ES-I3 (cell line): ENCODE data around the gene RNF213.

Experiments used
- H3K36me3 ChIP-seq: 2 replicates; pipeline ENCODE4 v1.6.1; 2013; ENCODE audit warnings: mild to moderate bottlenecking, low read length, control low read depth, moderate library complexity; ENCODE audit not compliant: insufficient read depth
- H3K4me1 ChIP-seq: 2 replicates; pipeline ENCODE4 v1.6.1; 2013; ENCODE audit warnings: mild to moderate bottlenecking, control low read depth, low read length; ENCODE audit not compliant: insufficient read depth
- H3K9ac ChIP-seq: 2 replicates; pipeline ENCODE4 v1.6.1; 2013; ENCODE audit warnings: low read depth, mild to moderate bottlenecking, low read length, moderate library complexity
- H3K9me3 ChIP-seq: 2 replicates; pipeline ENCODE4 v1.6.1; 2013; ENCODE audit warnings: mild to moderate bottlenecking, low read length, moderate library complexity; ENCODE audit not compliant: control insufficient read depth, insufficient read depth

RNF213 gene

GRCh38 chr17:80352216-80352895, 91.7 kb downstream of the RNF213 start:
- no peak overlapping the region for H3K9ac ChIP-seq
- no peaks in the 10 kb centered on the region for H3K4me1 ChIP-seq
- H3K36me3 ChIP-seq: peaks cover 28% of the 10 kb centered on the region
- no peaks in the 10 kb centered on the region for H3K9me3 ChIP-seq

DNA sequence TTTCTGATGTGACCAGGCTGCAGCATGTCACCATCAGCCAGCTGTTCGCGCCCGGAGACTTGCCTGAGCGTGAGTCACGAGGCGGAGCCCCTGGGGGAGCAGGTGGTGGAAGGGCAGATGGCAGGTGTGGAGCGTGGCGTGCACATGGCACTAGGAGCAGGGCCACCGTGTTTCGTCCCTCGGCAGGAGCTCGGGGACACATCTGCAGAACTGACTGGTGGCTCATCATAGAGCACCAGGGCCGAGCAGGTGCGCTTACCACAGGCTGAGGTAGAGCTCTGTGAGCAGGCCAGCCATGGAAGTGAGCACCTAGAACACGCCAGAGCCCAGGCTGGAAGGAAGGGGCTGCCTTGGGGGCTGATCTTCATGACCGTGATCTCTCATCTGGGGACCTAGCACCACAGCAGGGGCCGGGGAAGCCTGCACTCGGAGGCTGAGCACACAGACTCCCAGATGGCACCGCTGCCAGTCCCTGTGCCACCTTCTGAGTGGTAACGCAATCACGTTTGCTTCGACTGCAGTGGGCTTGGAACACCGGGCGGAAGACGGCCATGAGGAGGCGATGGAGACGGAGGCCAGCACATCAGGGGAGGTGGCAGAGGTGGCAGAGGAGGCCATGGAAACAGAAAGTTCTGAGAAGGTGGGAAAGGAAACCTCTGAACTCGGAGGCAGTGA, 92.5 kb downstream of the RNF213 start:
- H3K4me1 ChIP-seq: no peaks in the 10 kb centered on the region
- no peaks in the 10 kb centered on the region for H3K9me3 ChIP-seq
- H3K9ac ChIP-seq: no peak overlapping the region
- H3K36me3 ChIP-seq: peaks cover 24% of the 10 kb centered on the region

DNA sequence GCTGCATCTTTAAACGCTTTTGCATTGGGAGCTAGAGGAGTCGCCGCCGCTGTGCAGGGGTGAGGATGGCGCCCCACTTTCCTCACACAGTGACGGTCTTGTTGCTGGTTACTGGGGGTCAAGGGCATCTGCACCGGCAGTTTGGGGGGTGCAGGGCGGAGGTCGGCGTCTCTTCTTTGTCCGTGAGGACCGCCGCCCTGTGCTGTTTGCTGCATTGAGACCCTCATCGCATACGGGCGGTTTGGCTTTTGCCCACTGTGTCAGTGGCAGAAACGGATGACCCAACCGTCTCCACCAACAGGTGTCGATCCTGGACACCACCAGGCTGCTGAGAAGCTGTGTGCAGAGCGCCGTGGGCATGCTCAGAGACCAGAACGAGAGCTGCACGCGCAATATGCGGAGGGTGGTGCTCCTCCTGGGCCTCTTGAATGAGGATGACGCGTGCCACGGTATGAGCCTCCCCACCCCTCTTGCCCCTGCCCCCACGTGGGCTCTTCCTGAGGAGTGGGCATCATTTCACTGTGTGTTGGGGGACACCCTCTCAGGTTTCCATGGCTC, 93.1 kb downstream of the RNF213 start:
- Histone ChIP-seq H3K36me3 (peaks cover 23% of the 10 kb centered on the region), H3K9ac (no peak overlapping the region), H3K9me3 (no peaks in the 10 kb centered on the region), H3K4me1 (no peaks in the 10 kb centered on the region)

GRCh38 chr17:80354336-80354735, 93.7 kb downstream of the RNF213 start:
- Histone ChIP-seq H3K4me1 (no peaks in the 10 kb centered on the region), H3K36me3 (peaks cover 23% of the 10 kb centered on the region), H3K9me3 (no peaks in the 10 kb centered on the region), H3K9ac (no peak overlapping the region)

GRCh38 chr17:80356231-80356856, 95.7 kb downstream of the RNF213 start:
- Histone ChIP-seq H3K4me1 (no peaks in the 10 kb centered on the region), H3K9ac (no peak overlapping the region), H3K9me3 (no peaks in the 10 kb centered on the region), H3K36me3 (peaks cover 32% of the 10 kb centered on the region)

GRCh38 chr17:80358131-80358530, 97.5 kb downstream of the RNF213 start:
- Histone ChIP-seq H3K36me3 (peaks cover 32% of the 10 kb centered on the region), H3K9ac (no peak overlapping the region), H3K4me1 (no peaks in the 10 kb centered on the region), H3K9me3 (no peaks in the 10 kb centered on the region)

DNA sequence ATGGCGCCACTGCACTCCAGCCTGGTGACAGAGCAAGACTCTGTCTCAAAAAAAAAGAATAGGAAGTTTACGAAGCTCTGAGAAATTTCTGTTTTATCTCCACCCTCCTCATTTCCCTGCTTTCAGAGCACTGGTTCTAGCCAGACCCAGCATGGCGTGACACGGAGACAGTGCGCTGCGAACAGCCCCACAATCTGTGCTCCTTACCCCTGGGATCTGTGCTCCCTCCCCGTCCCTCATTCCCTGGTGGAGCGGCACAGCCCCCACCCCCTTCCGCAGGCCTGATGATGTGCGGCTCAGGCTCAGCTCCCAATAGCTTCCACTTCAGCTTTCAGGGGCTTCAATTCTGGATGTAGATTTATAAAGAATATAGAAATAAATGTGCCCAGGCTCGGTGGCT, 98.2 kb downstream of the RNF213 start:
- Histone ChIP-seq H3K9ac (no peak overlapping the region), H3K4me1 (no peaks in the 10 kb centered on the region), H3K36me3 (peaks cover 32% of the 10 kb centered on the region), H3K9me3 (no peaks in the 10 kb centered on the region)

- Histone ChIP-seq H3K9me3 (no peaks in the 10 kb centered on the region), H3K4me1 (no peaks in the 10 kb centered on the region), H3K36me3 (peaks cover 28% of the 10 kb centered on the region), H3K9ac (no peak overlapping the region)
Measured at GRCh38 chr17:80359422-80360110, 98.9 kb downstream of the RNF213 start.

DNA sequence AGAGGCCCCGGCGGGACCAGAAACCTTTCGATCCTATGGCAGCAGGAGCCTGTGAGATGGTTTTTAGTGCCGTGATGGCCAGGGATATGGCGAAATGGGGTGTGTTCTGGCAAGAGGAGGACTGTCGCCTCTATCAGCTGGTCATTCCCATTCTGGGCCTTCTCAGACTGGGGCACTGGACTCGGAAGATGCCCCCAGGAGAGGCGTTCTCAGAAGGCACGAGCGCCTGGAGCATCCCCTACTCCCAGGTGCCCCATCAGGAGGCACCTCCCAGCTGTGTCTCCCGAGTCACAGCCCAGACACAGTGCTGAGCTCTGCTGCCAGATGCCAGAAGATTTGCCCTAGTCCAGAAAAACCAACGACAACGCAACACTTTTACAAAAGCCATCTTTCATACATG, 99.7 kb downstream of the RNF213 start:
- Histone ChIP-seq H3K9ac (no peak overlapping the region), H3K36me3 (peaks cover 24% of the 10 kb centered on the region), H3K4me1 (no peaks in the 10 kb centered on the region), H3K9me3 (no peaks in the 10 kb centered on the region)

DNA sequence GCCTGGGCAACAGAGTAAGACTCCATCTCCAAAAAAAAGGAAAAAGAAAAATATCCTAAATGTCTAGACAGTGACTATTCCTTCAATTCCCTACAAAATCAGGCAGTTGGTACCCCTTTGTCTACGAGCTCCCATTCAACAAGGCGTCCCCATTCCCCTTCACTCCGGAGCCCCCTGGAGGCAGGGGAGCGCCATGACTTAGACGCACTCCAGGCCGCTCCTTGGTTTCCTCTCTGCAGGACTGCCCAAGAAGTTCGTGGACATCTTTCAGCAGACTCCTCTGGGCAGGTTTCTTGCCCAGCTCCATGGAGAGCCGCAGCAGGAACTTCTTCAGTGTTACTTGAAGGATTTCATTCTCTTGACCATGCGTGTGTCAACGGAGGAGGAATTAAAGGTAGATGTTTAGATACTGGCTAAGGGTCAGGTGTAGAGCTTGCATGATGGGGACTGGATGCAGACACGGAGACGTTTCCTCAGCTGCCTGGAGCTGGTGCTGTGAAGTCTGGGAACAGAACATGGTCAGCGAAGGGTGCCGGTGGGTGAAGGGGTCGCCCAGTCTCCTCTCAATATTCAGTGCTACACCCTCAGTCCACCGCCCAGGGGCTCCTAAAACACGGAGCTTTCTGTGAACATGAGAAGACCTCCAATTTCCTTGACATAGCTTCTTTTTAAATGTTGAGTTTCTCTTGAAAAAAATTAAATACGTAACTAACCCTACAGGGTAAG, 101.0 kb downstream of the RNF213 start:
- H3K4me1 ChIP-seq: no peaks in the 10 kb centered on the region
- no peak overlapping the region for H3K9ac ChIP-seq
- H3K9me3 ChIP-seq: no peaks in the 10 kb centered on the region
- peaks cover 33% of the 10 kb centered on the region for H3K36me3 ChIP-seq

DNA sequence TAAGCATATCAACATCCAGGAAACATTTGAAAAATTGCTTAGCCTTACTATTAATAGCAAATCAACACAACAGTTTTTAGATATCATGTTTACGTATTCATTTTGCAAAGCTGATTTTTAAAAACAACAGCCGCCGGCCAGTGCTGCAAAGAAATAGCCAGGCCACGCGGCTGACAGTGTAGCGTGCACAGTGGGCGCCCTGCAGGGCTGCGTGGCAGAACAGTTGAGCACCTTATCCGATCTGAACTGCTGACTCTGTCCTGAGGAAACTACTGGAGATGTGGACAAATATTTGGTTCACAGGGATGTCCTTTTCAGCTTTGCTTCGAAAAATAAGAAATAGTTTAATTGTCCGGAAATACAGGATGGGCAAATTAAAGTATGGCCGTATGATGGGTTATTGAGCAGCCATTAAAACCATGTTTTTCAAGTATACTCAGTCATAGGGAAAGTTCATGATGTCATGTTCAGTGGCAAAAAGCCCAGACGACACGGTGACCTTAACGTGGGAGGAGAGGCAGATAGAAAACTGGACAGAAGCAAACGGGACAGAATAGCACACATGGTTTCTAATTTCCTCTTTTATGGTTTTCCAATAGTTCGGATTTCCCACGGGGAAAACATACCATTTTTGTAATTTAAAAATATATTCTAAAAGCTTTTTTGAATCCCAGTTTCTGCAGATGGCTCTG, 101.9 kb downstream of the RNF213 start:
- H3K36me3 ChIP-seq: peaks cover 33% of the 10 kb centered on the region
- H3K9me3 ChIP-seq: no peaks in the 10 kb centered on the region

GRCh38 chr17:80363120-80363515, 102.5 kb downstream of the RNF213 start:
- Histone ChIP-seq H3K9ac (no peak overlapping the region), H3K4me1 (no peaks in the 10 kb centered on the region), H3K9me3 (no peaks in the 10 kb centered on the region), H3K36me3 (peaks cover 34% of the 10 kb centered on the region)

More for the DNA sequence above, 101.9 kb downstream of the RNF213 start:
- Histone ChIP-seq H3K9ac (no peak overlapping the region), H3K4me1 (no peaks in the 10 kb centered on the region)

DNA sequence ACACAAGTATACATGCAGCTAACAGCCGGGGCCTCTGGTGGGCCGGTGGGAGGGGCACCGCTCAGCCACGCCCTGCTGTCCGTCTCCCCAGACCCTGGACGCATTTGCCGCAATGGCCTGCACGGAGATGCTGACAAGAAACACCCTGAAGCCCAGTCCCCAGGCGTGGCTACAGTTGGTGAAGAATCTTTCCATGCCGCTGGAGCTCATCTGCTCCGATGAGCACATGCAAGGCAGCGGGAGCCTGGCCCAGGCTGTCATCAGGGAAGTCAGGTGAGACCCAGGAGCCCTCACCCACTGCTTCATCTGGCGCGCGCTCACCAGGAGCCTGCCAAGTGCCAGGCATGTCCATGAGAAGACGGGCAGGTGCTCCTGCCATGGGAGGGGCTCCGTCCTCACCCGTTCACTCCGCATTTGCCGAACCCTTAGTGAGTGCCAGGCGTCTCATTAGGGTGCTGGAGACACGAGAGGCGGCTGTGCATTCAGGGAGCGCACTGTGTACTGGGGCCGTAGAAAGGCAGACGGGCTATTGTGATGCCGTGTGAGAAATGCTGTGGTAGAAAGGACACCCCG, 103.0 kb downstream of the RNF213 start:
- Histone ChIP-seq H3K36me3 (peaks cover 33% of the 10 kb centered on the region), H3K9me3 (no peaks in the 10 kb centered on the region), H3K9ac (no peak overlapping the region), H3K4me1 (no peaks in the 10 kb centered on the region)
